RPMI7951 (cell line): ENCODE data around the gene FKBP6. TPM values are rescaled to one million over a fixed set of nuclear protein-coding genes. Genes with fewer than 3 reads are reported as not detected.
"Not testable (repeated sequence)": the region's sequence is repeated elsewhere in the genome, so short reads cannot be mapped to it uniquely, and the experiment has no call there.

Source experiments
- DNase-seq: peaks from one replicate; pipeline ENCODE4 v3.0.0-alpha.2; 2012; ENCODE audit warnings: low read depth
- total RNA-seq: library from RNA; depleted of rRNA; stranded (reverse); fragments of >200 nt; shearing (Covaris generic); gene quantifications from 2 replicates; pipeline ENCODE4 v1.2.3, GENCODE V29; 2014; rRNA removed

The FKBP6 gene
- not detected in 2 replicates for total RNA-seq

- DNase-seq, result not testable (repeated sequence)
These were observed at the start of gene FKBP6, which contains the start of gene TRIM50 for GRCh38 chr7:73327922-73328321. TSS of gene FKBP6 (plus strand) at chr7:73328161. CDS start at chr7:73328429, 268 bp downstream. TSS of gene TRIM50 (minus strand) at chr7:73328082. CDS start at chr7:73324787, 3,295 bp downstream.

- DNase-seq, result not testable (repeated sequence)
These were observed 30.7 kb upstream of the FKBP6 start for GRCh38 chr7:73297235-73297634.

- DNase-seq, result not testable (repeated sequence)
These were observed 30.3 kb upstream of the FKBP6 start for GRCh38 chr7:73297706-73298105.

- DNase-seq, result not testable (repeated sequence)
These were observed 28.1 kb upstream of the FKBP6 start for GRCh38 chr7:73299812-73300211.

- not testable (repeated sequence) for DNase-seq
These were observed 26.9 kb upstream of the FKBP6 start for GRCh38 chr7:73301108-73301507.

GRCh38 chr7:73302846-73303245 is 25.1 kb upstream of the FKBP6 start:
- not testable (repeated sequence) for DNase-seq

- no peak for DNase-seq
These were observed 24.4 kb upstream of the FKBP6 start for GRCh38 chr7:73303546-73303945.

- no peak for DNase-seq
These were observed 23.9 kb upstream of the FKBP6 start for GRCh38 chr7:73304071-73304470.

GRCh38 chr7:73304612-73305387 is 23.2 kb upstream of the FKBP6 start:
- not testable (repeated sequence) for DNase-seq

- DNase-seq, result no peak
These were observed 20.5 kb upstream of the FKBP6 start for GRCh38 chr7:73307436-73307835.

GRCh38 chr7:73308074-73308664 is 19.8 kb upstream of the FKBP6 start:
- no peak for DNase-seq

GRCh38 chr7:73308665-73309214 is 19.2 kb upstream of the FKBP6 start, which contains the start of gene NSUN5:
TSS of gene NSUN5 (minus strand) at chr7:73308826. CDS start at chr7:73308790, 36 bp downstream.
- DNase-seq, result peak; percentile 74

GRCh38 chr7:73311421-73311820 is 16.5 kb upstream of the FKBP6 start:
- DNase-seq, result peak; percentile 52

- DNase-seq, result no peak
These were observed 15.0 kb upstream of the FKBP6 start for GRCh38 chr7:73312831-73313520.

GRCh38 chr7:73313521-73313906 is 14.4 kb upstream of the FKBP6 start:
- no peak for DNase-seq

- DNase-seq, result no peak
These were observed 13.7 kb upstream of the FKBP6 start for GRCh38 chr7:73314271-73314670.

- no peak for DNase-seq
These were observed 11.4 kb upstream of the FKBP6 start for GRCh38 chr7:73316521-73316920.

GRCh38 chr7:73318656-73319204 is 9.2 kb upstream of the FKBP6 start:
- not testable (repeated sequence) for DNase-seq

GRCh38 chr7:73319541-73319940 is 8.4 kb upstream of the FKBP6 start:
- DNase-seq, result not testable (repeated sequence)

- DNase-seq, result not testable (repeated sequence)
These were observed 8.0 kb upstream of the FKBP6 start for GRCh38 chr7:73320009-73320408.

- DNase-seq, result not testable (repeated sequence)
These were observed 4.4 kb upstream of the FKBP6 start for GRCh38 chr7:73323434-73324080.
